Hematopoietic multipotent progenitor cell treated with erythropoietin and hydrocortisone succinate and interleukin-3 and kit ligand, for 8 days (in vitro differentiated cells): ENCODE data around the gene G6PC1.
"Not testable (repeated sequence)": the region's sequence is repeated elsewhere in the genome, so short reads cannot be mapped to it uniquely, and the experiment has no call there.

Experiments used
- DNase-seq: peaks from one replicate; pipeline ENCODE4 v3.0.0-alpha.2; 2015

The G6PC1 gene

DNA sequence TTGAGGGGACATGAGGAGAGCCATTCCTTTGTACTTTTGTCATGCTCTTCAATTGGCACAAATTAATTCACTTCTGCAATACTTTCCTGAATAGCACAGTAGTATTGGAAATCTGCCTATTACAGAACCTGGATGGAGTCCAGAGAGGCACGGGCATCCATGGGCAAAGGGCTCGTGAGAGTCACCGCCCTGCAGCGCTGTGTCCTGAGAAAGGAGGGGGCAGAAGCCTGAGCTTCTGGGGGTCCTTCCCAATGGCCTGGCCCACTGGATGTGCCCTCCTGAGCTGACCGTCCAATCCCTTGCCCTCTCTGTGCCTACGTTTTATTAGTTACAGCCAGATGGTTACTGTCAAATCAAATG is 3.5 kb downstream of the G6PC1 start:
- no peak for DNase-seq

- DNase-seq: no peak
Observed at GRCh38 chr17:42906772-42907446, 6.3 kb downstream of the G6PC1 start.

- no peak for DNase-seq
Observed at GRCh38 chr17:42908872-42909700, 8.5 kb downstream of the G6PC1 start.

- no peak for DNase-seq
Observed at GRCh38 chr17:42913522-42913921, 12.9 kb downstream of the G6PC1 start.

DNA sequence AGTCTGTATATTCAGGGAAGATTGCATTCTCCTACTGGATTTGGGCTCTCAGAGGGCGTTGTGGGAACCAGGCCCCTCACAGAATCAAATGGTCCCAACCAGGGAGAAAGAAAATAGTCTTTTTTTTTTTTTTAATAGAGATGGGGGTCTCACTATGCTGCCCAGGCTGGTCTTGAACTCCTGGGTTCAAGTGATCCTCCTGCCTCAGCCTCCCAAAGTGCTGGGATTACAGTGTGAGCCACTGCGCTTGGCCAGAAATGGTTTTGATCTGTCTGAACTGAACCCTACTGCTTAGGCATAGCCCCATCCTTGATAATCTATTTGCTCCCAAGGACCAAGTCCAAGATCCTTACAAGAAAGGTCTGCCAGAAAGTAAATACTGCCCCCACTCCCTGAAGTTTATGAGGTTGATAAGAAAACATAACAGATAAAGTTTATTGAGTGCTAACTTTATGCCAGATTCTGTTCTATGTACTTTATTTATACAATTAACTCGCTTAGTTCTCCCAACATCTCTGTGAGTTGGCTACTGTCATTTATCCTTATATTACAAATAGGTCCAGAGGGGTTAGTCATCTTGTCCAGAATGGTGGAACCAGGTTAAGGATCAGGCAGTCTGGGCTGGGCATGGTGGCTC is 13.5 kb downstream of the G6PC1 start:
- no peak for DNase-seq

- DNase-seq: not testable (repeated sequence)
Observed at GRCh38 chr17:42915288-42915687, 14.7 kb downstream of the G6PC1 start.

GRCh38 chr17:42916388-42917235 is 16.0 kb downstream of the G6PC1 start:
- DNase-seq: not testable (repeated sequence)

DNA sequence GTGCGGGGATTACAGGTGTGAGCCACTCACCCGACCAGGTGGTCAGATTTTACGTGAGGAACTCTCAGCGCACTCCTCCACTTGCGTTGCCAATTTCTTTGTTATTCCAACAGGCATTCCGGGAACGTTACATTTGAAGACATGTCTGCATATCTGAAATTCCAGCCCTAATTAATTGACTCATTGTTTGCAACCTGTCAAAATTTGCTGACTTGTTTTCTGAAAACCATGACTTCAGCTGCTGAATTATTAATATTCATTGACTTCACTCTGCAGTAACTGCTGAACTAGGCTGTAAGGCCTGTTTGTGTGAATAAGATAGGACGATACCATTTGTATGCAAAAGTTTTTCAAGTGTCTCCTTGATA is 16.6 kb downstream of the G6PC1 start:
- no peak for DNase-seq

GRCh38 chr17:42918902-42919521 is 18.4 kb downstream of the G6PC1 start:
- DNase-seq: no peak

GRCh38 chr17:42919522-42920077 is 19.0 kb downstream of the G6PC1 start:
- not testable (repeated sequence) for DNase-seq

- DNase-seq: no peak
Observed at GRCh38 chr17:42920106-42920900, 19.7 kb downstream of the G6PC1 start.

- DNase-seq: no peak
Observed at GRCh38 chr17:42920922-42921321, 20.3 kb downstream of the G6PC1 start.

DNA sequence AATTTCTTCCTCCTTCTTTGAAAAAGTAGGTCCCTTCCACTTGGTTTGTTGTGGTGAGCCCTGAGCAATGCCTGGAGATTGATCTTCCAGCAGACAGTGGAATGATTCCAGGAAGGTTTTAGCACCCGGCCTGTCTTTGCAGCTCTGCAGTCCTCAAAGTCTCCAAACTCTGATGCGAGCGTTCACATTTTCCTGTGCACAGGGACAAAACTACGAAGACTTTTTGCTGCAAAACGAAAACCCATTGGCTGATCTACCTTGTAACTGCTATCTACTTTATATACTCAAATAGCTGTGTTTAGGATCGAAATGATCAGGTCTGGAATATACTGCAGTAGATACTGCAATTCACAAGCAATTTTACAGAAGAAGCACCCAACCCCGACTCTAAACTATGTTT is 21.7 kb downstream of the G6PC1 start:
- DNase-seq: no peak

- not testable (repeated sequence) for DNase-seq
Observed at GRCh38 chr17:42923472-42923871, 22.9 kb downstream of the G6PC1 start.

DNA sequence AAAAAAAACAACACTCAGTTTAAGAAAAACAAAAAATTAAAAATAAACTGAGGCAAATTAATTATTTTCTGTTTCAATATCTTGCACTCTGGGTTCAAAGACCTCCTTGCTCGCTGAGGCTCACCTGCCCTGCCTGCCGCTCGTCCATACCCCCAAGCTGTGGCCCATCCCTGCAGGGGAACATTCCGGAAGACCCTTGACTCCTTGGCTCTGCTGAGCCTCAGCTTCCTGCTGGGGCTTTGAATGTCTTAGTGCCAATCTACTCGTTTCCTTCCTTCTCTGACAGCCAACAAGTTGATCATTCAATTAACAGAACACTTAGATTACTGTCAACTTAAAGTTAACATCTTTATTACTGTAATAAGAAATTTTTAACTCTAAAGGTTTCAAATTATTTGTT is 24.3 kb downstream of the G6PC1 start:
- no peak for DNase-seq

DNA sequence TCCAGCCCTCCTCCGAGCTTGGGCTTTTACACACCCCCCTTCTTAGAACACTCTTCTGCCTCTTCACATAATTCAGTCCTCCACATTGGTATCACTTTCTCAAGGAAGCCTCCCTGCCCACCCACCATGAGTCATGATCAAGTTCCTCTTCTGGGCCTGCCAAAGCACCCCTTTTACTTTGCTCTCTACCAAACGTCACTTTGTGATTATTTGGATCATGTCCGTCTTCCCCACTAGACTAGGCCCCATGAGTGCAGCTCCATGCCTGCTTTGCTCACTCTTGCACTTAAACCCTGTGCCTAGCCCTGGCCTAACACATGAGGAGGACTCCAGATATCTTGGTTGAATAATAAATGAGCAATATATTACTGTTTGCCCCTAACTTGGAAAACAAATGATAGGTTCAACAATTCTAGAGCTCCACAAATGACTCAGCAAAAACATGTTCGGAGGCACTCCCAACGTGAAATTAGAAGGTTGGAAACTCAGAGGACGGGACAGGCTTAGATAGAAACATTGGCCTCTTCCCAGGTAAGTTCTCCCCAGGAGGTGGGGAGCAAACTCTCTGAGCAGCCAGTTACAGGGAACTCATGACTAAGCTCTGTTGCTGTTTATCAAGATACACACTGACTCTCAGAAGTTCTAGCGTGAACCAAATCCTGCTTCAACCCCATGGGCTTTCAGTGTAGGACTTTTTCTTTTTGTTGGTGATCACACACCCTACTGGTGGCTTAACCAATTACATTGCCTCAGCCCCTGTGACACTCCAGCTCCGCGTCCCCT is 28.3 kb downstream of the G6PC1 start:
- peak; percentile 95 for DNase-seq

- no peak for DNase-seq
Observed at GRCh38 chr17:42929497-42929844, 28.9 kb downstream of the G6PC1 start.

DNA sequence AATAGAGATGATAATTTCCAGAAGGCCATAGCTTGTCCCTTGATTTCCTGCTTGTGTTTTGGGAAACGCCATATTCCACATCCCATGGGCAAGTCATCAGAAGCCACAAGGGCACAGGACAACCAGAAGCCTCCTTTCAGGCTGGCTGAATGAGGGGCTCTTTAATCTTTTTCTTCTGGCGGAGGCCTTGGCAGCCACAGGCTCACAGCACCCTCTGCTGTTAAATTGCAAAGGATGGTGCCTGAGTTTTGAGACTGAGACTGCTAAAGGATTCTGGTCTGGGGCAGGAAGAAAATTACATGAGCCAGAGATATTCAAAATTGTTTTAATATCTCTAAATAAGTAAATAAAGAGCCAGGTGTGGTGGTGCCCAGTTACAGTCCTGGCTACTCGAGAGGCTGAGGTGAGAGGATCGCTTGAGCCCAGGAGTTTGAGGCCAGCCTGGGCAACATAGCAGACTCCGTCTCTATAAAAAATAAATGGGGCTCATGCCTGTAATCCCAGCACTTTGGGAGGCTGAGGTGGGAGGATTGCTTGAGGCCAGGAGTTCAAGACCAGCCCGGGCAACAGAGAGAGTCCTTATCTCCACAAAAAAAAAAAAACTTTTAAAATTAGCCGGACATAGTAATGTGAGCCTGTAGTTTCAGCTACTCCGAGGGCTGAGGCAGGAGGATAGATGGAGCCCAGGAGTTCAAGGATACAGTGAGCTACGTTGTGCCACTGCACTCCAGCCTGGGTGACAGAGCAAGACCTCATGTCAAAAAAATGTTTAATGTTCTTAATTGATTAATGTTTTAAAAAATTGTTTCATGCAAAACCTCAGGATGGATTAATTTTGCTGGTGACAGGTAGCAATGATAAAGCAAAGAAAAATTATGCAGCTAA is 37.4 kb downstream of the G6PC1 start:
- DNase-seq: peak; percentile 60

DNA sequence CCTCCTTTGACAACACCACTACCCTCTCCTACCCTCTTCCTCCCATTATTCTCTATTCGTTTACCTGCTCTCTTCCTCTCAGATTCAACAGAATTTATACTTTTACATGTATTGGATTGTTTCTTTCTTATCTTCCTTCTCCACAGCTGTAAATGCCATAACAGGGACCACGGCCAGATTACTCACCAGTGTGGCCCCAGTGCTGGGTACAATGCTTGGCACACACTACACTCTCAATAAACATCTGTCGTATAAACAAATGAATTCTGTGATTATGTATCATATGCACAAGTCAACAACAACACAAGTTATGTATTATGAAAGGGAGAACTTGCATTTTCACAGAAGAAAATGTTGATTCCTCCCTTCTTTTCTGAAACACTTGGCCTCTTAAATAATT is 43.6 kb downstream of the G6PC1 start:
- DNase-seq: no peak

GRCh38 chr17:42946812-42947211 is 46.2 kb downstream of the G6PC1 start:
- DNase-seq: no peak
